IMR-90 (cell line): ENCODE results near the gene KRT80.

Experiments
- BHLHE40 ChIP-seq: fragments of 150-350 bp; IDR thresholded peaks from 2 replicates; pipeline ENCODE4 v1.6.1; 2016; ENCODE audit warnings: mild to moderate bottlenecking, low read depth, low read length
- CEBPB ChIP-seq: IDR thresholded peaks from 2 replicates; pipeline ENCODE4 v1.6.1; 2012; ENCODE audit warnings: low read depth, low read length, improper control_type of control experiment
- CHD1 ChIP-seq: IDR thresholded peaks from 2 replicates; pipeline ENCODE4 v1.6.1; 2012; ENCODE audit warnings: low read depth, low read length, improper control_type of control experiment
- RFX5 ChIP-seq: IDR thresholded peaks from 2 replicates; pipeline ENCODE4 v1.8.0; 2012; ENCODE audit warnings: low read depth, mild to moderate bottlenecking, low read length, moderate library complexity
- SMC3 ChIP-seq: fragments of 150-350 bp; IDR thresholded peaks from 2 replicates; pipeline ENCODE4 v1.6.1; 2016; ENCODE audit warnings: low read depth, mild to moderate bottlenecking, antibody characterized with exemption, low read length, moderate library complexity
- TF ChIP-seq, protein P1 (sequence below): conservative IDR thresholded peaks from 2 replicates; pipeline ENCODE4 v1.5.1; 2012; ENCODE audit warnings: mild to moderate bottlenecking, low read depth, low read length, improper control_type of control experiment

DNA sequence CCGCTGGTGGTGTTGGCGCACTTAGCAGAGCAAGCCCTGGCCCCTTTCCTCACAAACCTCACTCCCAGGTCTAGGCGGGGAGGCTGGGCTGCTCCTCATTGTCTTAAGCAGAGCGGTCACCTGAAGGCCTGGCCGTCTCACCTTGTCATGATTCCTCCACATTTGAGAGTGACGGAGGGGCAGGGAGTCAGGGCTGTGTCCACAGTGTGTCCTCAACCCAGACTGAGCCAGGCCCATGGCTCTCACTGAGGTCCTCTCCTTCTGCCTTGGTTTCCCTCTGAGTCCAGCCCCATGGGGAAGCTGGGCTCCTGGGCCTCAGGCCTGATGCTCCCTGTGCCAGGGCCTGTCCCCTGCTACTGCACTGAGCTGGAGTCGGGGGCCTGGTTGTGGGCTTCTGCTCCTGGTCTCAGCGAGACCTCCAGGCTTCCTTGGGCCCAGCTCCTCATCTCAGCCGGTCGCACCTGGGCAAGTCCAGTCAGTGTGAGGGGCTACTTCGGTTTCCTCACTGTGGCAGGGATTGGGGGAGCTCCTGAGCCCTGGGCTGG, 44.9 kb downstream of the KRT80 start:
- TF ChIP-seq BHLHE40 (no peak), CEBPB (no peak), RFX5 (no peak), SMC3 (no peak), CHD1 (no peak)
- TF ChIP-seq, protein P1, sequence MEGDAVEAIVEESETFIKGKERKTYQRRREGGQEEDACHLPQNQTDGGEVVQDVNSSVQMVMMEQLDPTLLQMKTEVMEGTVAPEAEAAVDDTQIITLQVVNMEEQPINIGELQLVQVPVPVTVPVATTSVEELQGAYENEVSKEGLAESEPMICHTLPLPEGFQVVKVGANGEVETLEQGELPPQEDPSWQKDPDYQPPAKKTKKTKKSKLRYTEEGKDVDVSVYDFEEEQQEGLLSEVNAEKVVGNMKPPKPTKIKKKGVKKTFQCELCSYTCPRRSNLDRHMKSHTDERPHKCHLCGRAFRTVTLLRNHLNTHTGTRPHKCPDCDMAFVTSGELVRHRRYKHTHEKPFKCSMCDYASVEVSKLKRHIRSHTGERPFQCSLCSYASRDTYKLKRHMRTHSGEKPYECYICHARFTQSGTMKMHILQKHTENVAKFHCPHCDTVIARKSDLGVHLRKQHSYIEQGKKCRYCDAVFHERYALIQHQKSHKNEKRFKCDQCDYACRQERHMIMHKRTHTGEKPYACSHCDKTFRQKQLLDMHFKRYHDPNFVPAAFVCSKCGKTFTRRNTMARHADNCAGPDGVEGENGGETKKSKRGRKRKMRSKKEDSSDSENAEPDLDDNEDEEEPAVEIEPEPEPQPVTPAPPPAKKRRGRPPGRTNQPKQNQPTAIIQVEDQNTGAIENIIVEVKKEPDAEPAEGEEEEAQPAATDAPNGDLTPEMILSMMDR, result no peak
